Mesodermal cell (in vitro differentiated cells): ENCODE measurements around the gene ARHGEF6. TPM values are rescaled to one million over a fixed set of nuclear protein-coding genes. Genes with fewer than 3 reads are reported as not detected.
A peak's percentile ranks its signal among the peaks of the same experiment; 100 is the strongest.
"Not testable (repeated sequence)": the region's sequence is repeated elsewhere in the genome, so short reads cannot be mapped to it uniquely, and the experiment has no call there.

Experiments
- H3K27ac ChIP-seq: 2 replicates; pipeline ENCODE4 v1.7.0; 2013; ENCODE audit warnings: mild to moderate bottlenecking, low read depth, low read length, moderate library complexity; ENCODE audit not compliant: severe bottlenecking
- H3K36me3 ChIP-seq: 2 replicates; pipeline ENCODE4 v1.7.1; 2013; ENCODE audit warnings: mild to moderate bottlenecking, low read length, moderate library complexity; ENCODE audit not compliant: control insufficient read depth, insufficient read depth
- H3K4me1 ChIP-seq: one replicate; pipeline ENCODE4 v1.7.1; 2013; ENCODE audit warnings: mild to moderate bottlenecking, low read length; ENCODE audit not compliant: insufficient read depth, control insufficient read depth, poor library complexity, severe bottlenecking
- H3K4me3 ChIP-seq: 2 replicates; pipeline ENCODE4 v1.7.0; 2013; ENCODE audit warnings: low read length, control low read depth, mild to moderate bottlenecking; ENCODE audit not compliant: insufficient read depth, poor library complexity, severe bottlenecking; ENCODE audit errors: extremely low read depth
- H3K9me3 ChIP-seq: 2 replicates; pipeline ENCODE4 v1.7.1; 2013; ENCODE audit warnings: mild to moderate bottlenecking, low read length, moderate library complexity; ENCODE audit not compliant: control insufficient read depth
- WGBS, 2 experiments: methylation state at CpG; one replicate each; pipeline ENCODE4 v1.1.5; 2013; ENCODE audit warnings: missing lambda C conversion rate in 2 of 2; ENCODE audit not compliant: insufficient coverage in 2 of 2; 5-methylcytosine and 5-hydroxymethylcytosine counted together
- polyA plus RNA-seq, 2 experiments: library from polyadenylated mRNA; stranded (reverse); fragments of 50-300 nt; gene quantifications; one replicate each; pipeline ENCODE4 v1.2.3, GENCODE V29; 2013

The ARHGEF6 gene, protein sequence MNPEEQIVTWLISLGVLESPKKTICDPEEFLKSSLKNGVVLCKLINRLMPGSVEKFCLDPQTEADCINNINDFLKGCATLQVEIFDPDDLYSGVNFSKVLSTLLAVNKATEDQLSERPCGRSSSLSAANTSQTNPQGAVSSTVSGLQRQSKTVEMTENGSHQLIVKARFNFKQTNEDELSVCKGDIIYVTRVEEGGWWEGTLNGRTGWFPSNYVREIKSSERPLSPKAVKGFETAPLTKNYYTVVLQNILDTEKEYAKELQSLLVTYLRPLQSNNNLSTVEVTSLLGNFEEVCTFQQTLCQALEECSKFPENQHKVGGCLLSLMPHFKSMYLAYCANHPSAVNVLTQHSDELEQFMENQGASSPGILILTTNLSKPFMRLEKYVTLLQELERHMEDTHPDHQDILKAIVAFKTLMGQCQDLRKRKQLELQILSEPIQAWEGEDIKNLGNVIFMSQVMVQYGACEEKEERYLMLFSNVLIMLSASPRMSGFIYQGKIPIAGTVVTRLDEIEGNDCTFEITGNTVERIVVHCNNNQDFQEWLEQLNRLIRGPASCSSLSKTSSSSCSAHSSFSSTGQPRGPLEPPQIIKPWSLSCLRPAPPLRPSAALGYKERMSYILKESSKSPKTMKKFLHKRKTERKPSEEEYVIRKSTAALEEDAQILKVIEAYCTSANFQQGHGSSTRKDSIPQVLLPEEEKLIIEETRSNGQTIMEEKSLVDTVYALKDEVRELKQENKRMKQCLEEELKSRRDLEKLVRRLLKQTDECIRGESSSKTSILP
- 10.2 TPM for polyA plus RNA-seq (2013, experiment 1 of 2)
- polyA plus RNA-seq (2013, experiment 2 of 2), result 9.1 TPM

- H3K4me1 ChIP-seq, result peaks cover 9% of the 10 kb centered on the region
- no peaks in the 10 kb centered on the region for H3K9me3 ChIP-seq
- peak within 1 kb of the TSS; percentile 57 for H3K27ac ChIP-seq
- H3K4me3 ChIP-seq, result no peak within 1 kb of the TSS
- 90% methylated on average over 4 of the region's 10 CpGs for WGBS, 2 experiments
- no peaks in the 10 kb centered on the region for H3K36me3 ChIP-seq
These were observed at the start of gene ARHGEF6 for GRCh38 chrX:136780763-136781162. TSS of gene ARHGEF6 (minus strand) at chrX:136780932. CDS start at chrX:136780882, 50 bp downstream.

GRCh38 chrX:136829413-136829812 lies 48.7 kb upstream of the ARHGEF6 start:
- Histone ChIP-seq H3K36me3 (no peaks in the 10 kb centered on the region), H3K4me1 (no peaks in the 10 kb centered on the region), H3K9me3 (no peaks in the 10 kb centered on the region), H3K27ac (no peak overlapping the region), H3K4me3 (no peak overlapping the region)
- WGBS, 2 experiments, result 83 to 88% methylated on average over 3 of the region's 5 CpGs

DNA sequence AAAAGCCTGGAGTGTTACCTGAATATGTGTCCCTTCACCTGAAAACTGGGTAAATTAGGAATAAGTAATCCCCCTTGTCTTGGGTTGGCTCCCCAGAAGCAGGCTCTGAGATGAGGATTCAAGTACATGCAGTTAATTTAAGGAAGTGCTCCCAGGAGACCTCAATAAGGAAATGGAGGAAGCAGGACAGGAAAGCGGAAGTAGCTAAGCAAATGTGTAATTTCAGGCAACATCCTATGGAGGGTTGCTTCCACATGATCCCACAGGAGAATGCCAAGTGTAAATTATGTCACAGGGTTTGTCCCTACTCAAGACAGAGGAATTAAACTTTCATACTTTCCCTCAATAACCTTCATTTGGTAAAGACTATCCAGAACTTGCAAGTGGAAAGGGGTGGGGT lies 48.1 kb upstream of the ARHGEF6 start:
- H3K36me3 ChIP-seq, result no peaks in the 10 kb centered on the region
- H3K4me1 ChIP-seq, result no peaks in the 10 kb centered on the region
- no peak overlapping the region for H3K27ac ChIP-seq
- 83% methylated on average over 1 of the region's 1 CpG; no CpG with 5 or more reads in 1 of the 2 experiments for WGBS, 2 experiments
- no peaks in the 10 kb centered on the region for H3K9me3 ChIP-seq
- H3K4me3 ChIP-seq, result no peak overlapping the region

GRCh38 chrX:136827026-136827425 lies 46.3 kb upstream of the ARHGEF6 start:
- no peaks in the 10 kb centered on the region for H3K4me1 ChIP-seq
- 100% methylated on average over 1 of the region's 3 CpGs; no CpG with 5 or more reads in 1 of the 2 experiments for WGBS, 2 experiments

GRCh38 chrX:136825771-136826170 lies 45.0 kb upstream of the ARHGEF6 start:
- H3K27ac ChIP-seq, result no peak overlapping the region
- WGBS, 2 experiments, result no CpG with 5 or more reads among the region's 2 CpGs
- H3K4me1 ChIP-seq, result no peaks in the 10 kb centered on the region
- peaks cover 2% of the 10 kb centered on the region for H3K36me3 ChIP-seq
- H3K9me3 ChIP-seq, result no peaks in the 10 kb centered on the region
- no peak overlapping the region for H3K4me3 ChIP-seq

More at GRCh38 chrX:136827026-136827425, 46.3 kb upstream of the ARHGEF6 start:
- Histone ChIP-seq H3K4me3 (no peak overlapping the region), H3K36me3 (no peaks in the 10 kb centered on the region), H3K9me3 (no peaks in the 10 kb centered on the region), H3K27ac (no peak overlapping the region)

DNA sequence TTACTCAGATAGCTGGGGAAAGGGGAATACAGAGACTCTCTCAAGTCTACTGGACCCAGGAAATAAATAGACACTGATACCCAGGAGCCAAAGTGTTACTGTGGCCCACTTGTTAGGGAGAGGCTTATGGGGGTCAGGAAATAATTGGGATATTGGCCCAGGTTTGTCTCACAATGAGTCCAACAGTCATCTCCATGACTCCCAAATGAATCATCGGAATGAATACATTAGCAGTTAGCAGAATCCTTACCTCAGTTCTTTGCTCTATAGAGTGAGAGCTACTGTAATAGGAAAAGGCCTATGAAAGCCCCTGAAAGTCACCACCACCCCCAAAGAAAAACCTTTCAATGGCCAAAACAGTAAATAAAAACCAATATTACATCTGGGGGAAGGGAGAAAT lies 42.4 kb upstream of the ARHGEF6 start:
- Histone ChIP-seq H3K27ac (no peak overlapping the region), H3K36me3 (peaks cover 2% of the 10 kb centered on the region), H3K4me3 (no peak overlapping the region), H3K9me3 (no peaks in the 10 kb centered on the region), H3K4me1 (no peaks in the 10 kb centered on the region)
- WGBS, 2 experiments, result no CpG with 5 or more reads among the region's 1 CpG

GRCh38 chrX:136822337-136823095 lies 41.8 kb upstream of the ARHGEF6 start:
- Histone ChIP-seq H3K4me3 (no peak overlapping the region), H3K27ac (no peak overlapping the region), H3K4me1 (no peaks in the 10 kb centered on the region), H3K36me3 (peaks cover 2% of the 10 kb centered on the region), H3K9me3 (no peaks in the 10 kb centered on the region)
- 100% methylated on average over 2 of the region's 5 CpGs for WGBS, 2 experiments

- not testable (repeated sequence) for H3K36me3 ChIP-seq, H3K4me1 ChIP-seq, H3K4me3 ChIP-seq, H3K27ac ChIP-seq, H3K9me3 ChIP-seq
- 92% methylated on average over 2 of the region's 9 CpGs; no CpG with 5 or more reads in 1 of the 2 experiments for WGBS, 2 experiments
These were observed 39.0 kb upstream of the ARHGEF6 start for GRCh38 chrX:136819756-136820155.

DNA sequence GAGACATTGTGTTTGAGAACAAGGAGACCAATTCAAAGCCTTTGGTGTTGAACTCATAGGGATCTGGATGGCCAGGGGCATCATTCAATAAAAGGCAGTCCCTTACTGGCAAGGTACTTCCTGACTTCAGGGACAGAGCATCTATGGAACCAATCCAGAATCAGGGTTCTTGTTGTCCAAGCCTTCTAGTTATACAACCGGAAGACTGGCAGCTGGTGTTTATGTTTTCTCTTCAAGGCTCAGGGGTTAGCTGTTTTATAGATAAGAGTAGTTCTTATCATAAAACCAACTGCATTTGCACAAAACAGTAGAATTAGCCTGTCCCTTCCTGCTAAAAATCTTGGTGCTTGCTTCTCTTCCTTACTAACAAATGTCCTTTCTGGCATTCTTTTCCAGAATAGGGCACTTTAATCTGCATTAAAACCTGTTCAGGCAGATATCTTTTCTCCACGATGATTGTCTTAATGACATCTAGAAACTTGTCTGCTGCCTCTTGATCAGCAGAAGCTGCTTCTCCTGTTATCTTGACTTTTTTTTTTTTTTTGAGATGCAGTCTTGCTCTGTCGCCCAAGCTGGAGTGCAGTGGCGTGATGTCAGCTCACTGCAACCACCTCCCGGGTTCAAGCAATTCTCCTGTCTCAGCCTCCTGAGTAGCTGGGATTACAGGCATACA lies 38.4 kb upstream of the ARHGEF6 start:
- WGBS, 2 experiments, result 100% methylated on average over 1 of the region's 5 CpGs
- Histone ChIP-seq H3K9me3 (no peaks in the 10 kb centered on the region), H3K4me1 (no peaks in the 10 kb centered on the region), H3K4me3 (no peak overlapping the region), H3K27ac (no peak overlapping the region), H3K36me3 (peaks cover 2% of the 10 kb centered on the region)

DNA sequence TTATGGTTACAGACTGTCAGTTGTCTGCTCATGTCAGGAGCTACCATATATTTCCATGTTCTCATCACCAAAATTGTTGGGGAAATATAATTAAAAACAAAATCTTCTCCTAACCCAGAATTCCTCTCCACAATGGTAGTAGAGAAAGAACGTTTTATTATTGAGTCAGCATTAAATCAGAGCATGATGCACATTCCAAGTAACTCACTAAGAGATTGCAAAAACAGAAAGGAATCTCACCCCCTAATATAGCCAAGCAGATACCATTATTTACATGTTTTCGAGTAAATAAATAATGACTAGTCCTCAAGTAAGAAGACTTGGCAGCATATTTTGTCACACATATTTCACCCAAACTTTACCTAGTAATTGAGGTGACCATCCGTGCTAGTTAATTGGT lies 36.2 kb upstream of the ARHGEF6 start:
- no peak overlapping the region for H3K27ac ChIP-seq

More for the DNA sequence above, 36.2 kb upstream of the ARHGEF6 start:
- Histone ChIP-seq H3K4me1 (no peaks in the 10 kb centered on the region), H3K4me3 (no peak overlapping the region), H3K36me3 (peaks cover 2% of the 10 kb centered on the region), H3K9me3 (no peaks in the 10 kb centered on the region)
- WGBS, 2 experiments, result no CpG with 5 or more reads among the region's 3 CpGs
